Immature natural killer cell (primary cell): ENCODE data around the gene UGT1A3. TPM values are rescaled to one million over a fixed set of nuclear protein-coding genes. Genes with fewer than 3 reads are reported as not detected.

Experiments
- DNase-seq, 3 donors: peaks; one replicate each; pipeline ENCODE4 v3.0.0; 2022; ENCODE audit warnings: mixed read lengths in 1 of 3
- H3K27ac Mint-ChIP-seq, 6 donors: one replicate each; pipeline ENCODE4 v1.8.0; 2020; ENCODE audit warnings: mixed read lengths in 6 of 6, mild to moderate bottlenecking in 5 of 6, inconsistent platforms in 4 of 6, moderate library complexity in 3 of 6
- H3K27me3 Mint-ChIP-seq, 3 donors: one replicate each; pipeline ENCODE4 v1.8.0; 2020 to 2021; ENCODE audit warnings: low read depth in 3 of 3, mild to moderate bottlenecking in 3 of 3, mixed read lengths in 3 of 3, moderate library complexity in 3 of 3, inconsistent platforms in 1 of 3
- H3K36me3 Mint-ChIP-seq, 3 donors: one replicate each; pipeline ENCODE4 v1.8.0; 2020; ENCODE audit warnings: mixed read lengths in 3 of 3, inconsistent platforms in 2 of 3, mild to moderate bottlenecking in 2 of 3
- H3K4me1 Mint-ChIP-seq, 2 donors: one replicate each; pipeline ENCODE4 v1.8.0; 2020; ENCODE audit warnings: inconsistent platforms in 2 of 2, mild to moderate bottlenecking in 2 of 2, mixed read lengths in 2 of 2, moderate library complexity in 1 of 2
- H3K4me3 Mint-ChIP-seq, 5 donors: one replicate each; pipeline ENCODE4 v1.8.0; 2020; ENCODE audit warnings: mild to moderate bottlenecking in 5 of 5, mixed read lengths in 5 of 5, inconsistent platforms in 3 of 5, moderate library complexity in 3 of 5
- H3K9me3 Mint-ChIP-seq, 6 donors: one replicate each; pipeline ENCODE4 v1.8.0; 2020; ENCODE audit warnings: mild to moderate bottlenecking in 6 of 6, mixed read lengths in 6 of 6, inconsistent platforms in 4 of 6, moderate library complexity in 3 of 6
- polyA plus RNA-seq, 3 donors: library from polyadenylated mRNA; unstranded; fragments of 300-500 nt; fragmentation: Illumina TruSeq; gene quantifications; one replicate each; pipeline ENCODE4 v1.2.3, GENCODE V29; 2021

Gene UGT1A3
- not detected for polyA plus RNA-seq

DNA sequence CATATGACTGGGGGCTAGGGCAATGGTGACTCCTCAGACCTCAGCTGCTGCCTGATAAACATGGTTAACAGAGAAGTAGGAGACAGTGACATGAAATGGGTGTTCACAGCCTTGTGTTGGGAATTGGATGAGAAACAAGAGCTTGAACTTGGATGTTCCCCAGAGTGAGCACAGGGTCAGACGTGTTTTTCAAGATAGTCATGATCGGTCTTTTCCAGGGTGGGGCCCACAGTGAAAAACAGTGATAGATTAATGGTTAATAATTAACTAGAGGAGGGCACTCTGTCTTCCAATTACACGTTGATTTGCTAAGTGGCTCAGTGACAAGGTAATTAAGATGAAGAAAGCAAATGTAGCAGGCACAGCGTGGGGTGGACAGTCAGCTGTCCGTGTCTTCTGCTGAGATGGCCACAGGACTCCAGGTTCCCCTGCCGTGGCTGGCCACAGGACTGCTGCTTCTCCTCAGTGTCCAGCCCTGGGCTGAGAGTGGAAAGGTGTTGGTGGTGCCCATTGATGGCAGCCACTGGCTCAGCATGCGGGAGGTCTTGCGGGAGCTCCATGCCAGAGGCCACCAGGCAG, at the start of gene UGT1A3:
Gene UGT1A3, plus strand, starts transcription at position 320 of the 579 bp plus-strand sequence. Its CDS starts 85 bp downstream, at position 405.
- no peak for DNase-seq
- Mint-ChIP-seq H3K4me3 (no peak within 1 kb of the TSS), H3K9me3 (no peaks in the 10 kb centered on the region), H3K27ac (no peak within 1 kb of the TSS), H3K36me3 (no peaks in the 10 kb centered on the region), H3K4me1 (no peaks in the 10 kb centered on the region), H3K27me3 (peaks cover 2 to 15% (median 8%) of the 10 kb centered on the region in 3 donors)

DNA sequence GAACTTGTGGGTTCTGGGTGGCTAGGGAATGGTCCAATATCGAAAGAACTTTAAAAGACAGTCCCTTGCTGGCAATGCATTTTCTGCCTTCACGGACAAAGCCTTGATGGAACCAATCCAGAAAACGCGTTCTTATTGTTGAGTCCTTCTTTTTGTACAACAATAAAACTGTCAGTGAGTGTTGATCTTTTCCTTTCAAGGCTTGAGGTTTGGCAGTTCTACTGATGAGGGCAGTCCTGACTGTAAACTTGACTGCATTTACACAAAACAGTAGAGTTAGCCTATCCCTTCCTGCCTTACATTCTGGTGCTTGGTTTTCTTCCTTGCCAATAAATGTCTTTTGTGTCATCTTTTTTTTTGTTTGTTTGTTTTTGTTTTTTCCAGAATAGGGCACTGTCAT, 49.6 kb upstream of the UGT1A3 start:
- H3K9me3 Mint-ChIP-seq, result no peaks in the 10 kb centered on the region
- H3K4me3 Mint-ChIP-seq, result no peak overlapping the region
- H3K36me3 Mint-ChIP-seq, result no peaks in the 10 kb centered on the region
- no peak overlapping the region for H3K27ac Mint-ChIP-seq
- peaks cover 0 to 7% (median 5%) of the 10 kb centered on the region in 3 donors for H3K27me3 Mint-ChIP-seq
- DNase-seq, result no peak
- no peaks in the 10 kb centered on the region for H3K4me1 Mint-ChIP-seq

DNA sequence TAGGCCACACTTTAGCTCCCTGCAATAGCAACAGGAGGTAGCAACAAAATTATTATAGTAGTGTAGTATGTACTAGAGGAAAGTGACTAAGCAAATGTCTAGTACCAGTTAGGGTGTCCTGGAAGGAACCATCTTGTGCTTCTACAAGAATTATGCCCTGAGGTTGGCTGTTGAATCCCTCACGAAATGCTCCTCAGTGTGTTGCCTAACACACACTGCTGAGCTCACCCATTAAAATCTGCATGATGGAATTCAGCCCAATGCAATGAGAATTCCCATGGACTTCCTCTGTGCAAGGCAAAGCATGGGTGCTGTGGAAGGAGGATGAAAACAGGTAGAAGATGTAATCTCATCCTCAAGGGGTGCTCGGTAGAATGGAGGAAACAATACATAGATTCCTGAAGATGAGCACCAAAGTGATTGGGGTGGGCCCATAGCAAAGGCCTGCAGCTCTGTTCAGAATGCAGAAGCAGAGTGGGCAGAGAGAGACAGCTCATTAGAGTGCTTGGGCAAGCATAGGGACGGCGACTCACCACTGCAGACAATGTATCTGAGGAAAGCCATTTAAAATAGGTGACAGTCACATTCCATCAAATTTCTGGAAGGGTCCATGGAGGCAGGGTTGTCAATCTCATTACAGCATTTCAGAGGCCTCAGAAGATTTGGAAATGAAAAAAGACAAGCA, 48.3 kb upstream of the UGT1A3 start:
- no peak overlapping the region for H3K4me3 Mint-ChIP-seq
- DNase-seq, result no peak
- peaks cover 4 to 9% of the 10 kb centered on the region in 2 donors for H3K4me1 Mint-ChIP-seq
- H3K36me3 Mint-ChIP-seq, result no peaks in the 10 kb centered on the region
- H3K27ac Mint-ChIP-seq, result no peak overlapping the region
- peaks cover 0 to 9% (median 7%) of the 10 kb centered on the region in 3 donors for H3K27me3 Mint-ChIP-seq
- H3K9me3 Mint-ChIP-seq, result no peaks in the 10 kb centered on the region

DNA sequence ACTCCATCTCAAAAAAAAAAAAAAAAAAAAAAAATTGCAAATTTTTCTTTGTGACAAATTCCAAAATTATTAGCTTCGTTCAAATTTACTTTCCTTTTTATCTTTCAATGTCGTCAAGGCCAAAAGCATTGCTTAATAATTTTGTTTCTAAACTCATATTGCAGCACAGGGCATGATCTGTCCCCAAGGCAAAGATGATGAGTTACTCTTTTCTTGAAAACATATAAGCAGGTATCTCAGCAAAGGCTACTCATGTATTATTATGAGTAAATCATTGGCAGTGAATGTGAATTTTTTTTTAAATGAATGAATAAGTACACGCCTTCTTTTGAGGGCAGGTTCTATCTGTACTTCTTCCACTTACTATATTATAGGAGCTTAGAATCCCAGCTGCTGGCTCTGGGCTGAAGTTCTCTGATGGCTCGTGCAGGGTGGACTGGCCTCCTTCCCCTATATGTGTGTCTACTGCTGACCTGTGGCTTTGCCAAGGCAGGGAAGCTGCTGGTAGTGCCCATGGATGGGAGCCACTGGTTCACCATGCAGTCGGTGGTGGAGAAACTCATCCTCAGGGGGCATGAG, 47.2 kb upstream of the UGT1A3 start, which contains the start of gene UGT1A7:
Gene UGT1A7, plus strand, starts transcription at position 381 of the 579 bp plus-strand sequence. Its CDS starts 37 bp downstream, at position 418.
- no peak for DNase-seq
- no peak within 1 kb of the TSS for H3K4me3 Mint-ChIP-seq
- H3K36me3 Mint-ChIP-seq, result peaks cover 0 to 2% (median 0%) of the 10 kb centered on the region in 3 donors
- H3K4me1 Mint-ChIP-seq, result peaks cover 4 to 11% of the 10 kb centered on the region in 2 donors
- no peak within 1 kb of the TSS for H3K27ac Mint-ChIP-seq
- H3K9me3 Mint-ChIP-seq, result no peaks in the 10 kb centered on the region
- peaks cover 0 to 12% (median 7%) of the 10 kb centered on the region in 3 donors for H3K27me3 Mint-ChIP-seq

DNA sequence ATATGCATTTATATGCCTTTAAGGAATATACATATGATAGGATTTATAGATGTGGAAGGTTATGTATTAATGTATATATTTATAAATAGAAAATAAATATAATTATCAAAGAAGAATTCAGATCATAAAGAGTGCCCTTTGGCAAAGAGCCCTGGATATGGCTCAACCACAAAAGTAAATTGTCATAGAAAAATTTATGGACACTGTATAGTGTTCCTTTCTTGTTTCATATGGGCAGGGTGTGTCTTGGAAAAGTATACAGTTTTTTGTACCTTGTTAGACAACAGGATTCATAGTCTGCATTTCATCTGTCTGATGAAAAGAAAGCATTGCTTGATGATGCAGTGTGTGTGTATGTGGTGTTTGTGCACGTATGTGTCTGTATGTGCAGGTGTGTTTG, 44.2 kb upstream of the UGT1A3 start:
- peaks cover 0 to 5% (median 0%) of the 10 kb centered on the region in 3 donors for H3K36me3 Mint-ChIP-seq
- H3K9me3 Mint-ChIP-seq, result no peaks in the 10 kb centered on the region
- no peak overlapping the region for H3K27ac Mint-ChIP-seq
- DNase-seq, result no peak
- H3K27me3 Mint-ChIP-seq, result peaks cover 0 to 9% (median 6%) of the 10 kb centered on the region in 3 donors
- no peak overlapping the region for H3K4me3 Mint-ChIP-seq
- H3K4me1 Mint-ChIP-seq, result peaks cover 4 to 11% of the 10 kb centered on the region in 2 donors

DNA sequence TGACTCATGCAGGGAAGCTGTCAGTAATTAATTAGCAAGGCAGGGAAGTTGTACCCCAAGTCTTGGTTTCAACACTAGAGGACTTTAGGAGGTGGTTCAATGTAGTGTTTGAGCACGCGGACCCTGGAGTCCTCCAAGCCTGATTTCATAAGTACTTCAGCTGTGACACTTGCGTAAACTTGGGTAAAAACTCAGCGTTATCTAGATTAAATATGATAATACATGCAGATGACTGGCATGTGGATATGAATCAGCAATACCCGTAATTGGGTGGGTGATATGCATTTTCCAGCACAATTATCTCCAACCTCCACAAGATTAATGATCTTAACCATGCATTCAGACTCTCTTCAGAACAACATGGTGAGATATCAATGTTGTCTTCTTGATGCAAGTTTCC, 41.9 kb upstream of the UGT1A3 start:
- H3K4me3 Mint-ChIP-seq, result no peak overlapping the region
- H3K27me3 Mint-ChIP-seq, result peaks cover 0 to 9% (median 2%) of the 10 kb centered on the region in 3 donors
- H3K9me3 Mint-ChIP-seq, result no peaks in the 10 kb centered on the region

DNA sequence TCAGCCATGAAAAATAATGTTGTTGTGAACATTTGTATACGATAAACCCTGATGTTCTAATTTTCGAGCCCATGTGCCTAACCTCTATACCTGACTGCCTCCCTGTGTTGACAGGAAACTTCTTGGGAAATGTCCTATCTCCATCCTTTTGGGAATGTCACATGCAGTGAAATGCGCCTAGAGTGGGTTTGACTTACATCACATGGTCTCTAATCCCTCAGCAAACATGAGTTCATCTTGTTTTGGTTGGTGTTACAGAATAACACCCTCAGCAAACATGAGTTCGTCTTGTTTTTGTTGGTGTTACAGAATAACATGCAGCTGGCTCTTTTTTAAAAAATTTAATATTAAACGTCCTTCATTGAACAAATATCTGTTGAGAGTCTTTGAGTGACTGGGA, 40.5 kb upstream of the UGT1A3 start:
- peaks cover 0 to 5% (median 0%) of the 10 kb centered on the region in 3 donors for H3K36me3 Mint-ChIP-seq
- H3K4me3 Mint-ChIP-seq, result no peak overlapping the region
- peaks cover 4 to 11% of the 10 kb centered on the region in 2 donors for H3K4me1 Mint-ChIP-seq
- no peak for DNase-seq
- H3K27me3 Mint-ChIP-seq, result peaks cover 0 to 15% (median 0%) of the 10 kb centered on the region in 3 donors
- H3K27ac Mint-ChIP-seq, result no peak overlapping the region
- no peaks in the 10 kb centered on the region for H3K9me3 Mint-ChIP-seq

More for the DNA sequence above, 41.9 kb upstream of the UGT1A3 start:
- DNase-seq, result no peak
- peaks cover 0 to 5% (median 0%) of the 10 kb centered on the region in 3 donors for H3K36me3 Mint-ChIP-seq
- no peak overlapping the region for H3K27ac Mint-ChIP-seq
- H3K4me1 Mint-ChIP-seq, result peaks cover 4 to 11% of the 10 kb centered on the region in 2 donors

DNA sequence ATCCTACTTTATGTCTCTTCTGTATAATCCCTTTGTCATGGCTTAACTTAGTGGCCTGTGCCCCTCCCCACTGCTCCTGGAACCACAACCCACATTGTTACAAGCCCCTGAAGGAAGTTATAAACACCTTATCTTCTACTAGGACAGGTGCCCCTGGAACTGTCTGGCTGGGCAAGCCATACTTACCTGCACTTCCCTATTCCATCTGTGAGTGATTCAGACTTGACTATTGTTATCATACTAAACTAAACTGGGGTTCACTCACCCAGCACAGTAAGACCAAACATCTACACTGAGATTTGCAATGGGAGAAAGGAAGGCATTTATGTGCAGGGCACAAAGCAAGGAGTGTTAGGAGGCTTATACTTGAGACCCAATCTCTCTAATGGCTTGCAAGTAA, 39.8 kb upstream of the UGT1A3 start:
- no peaks in the 10 kb centered on the region for H3K9me3 Mint-ChIP-seq
- H3K27ac Mint-ChIP-seq, result no peak overlapping the region
- no peak overlapping the region for H3K4me3 Mint-ChIP-seq
- H3K4me1 Mint-ChIP-seq, result peaks cover 4 to 11% of the 10 kb centered on the region in 2 donors
- DNase-seq, result no peak
- peaks cover 0 to 15% (median 0%) of the 10 kb centered on the region in 3 donors for H3K27me3 Mint-ChIP-seq
- H3K36me3 Mint-ChIP-seq, result peaks cover 0 to 5% (median 0%) of the 10 kb centered on the region in 3 donors

DNA sequence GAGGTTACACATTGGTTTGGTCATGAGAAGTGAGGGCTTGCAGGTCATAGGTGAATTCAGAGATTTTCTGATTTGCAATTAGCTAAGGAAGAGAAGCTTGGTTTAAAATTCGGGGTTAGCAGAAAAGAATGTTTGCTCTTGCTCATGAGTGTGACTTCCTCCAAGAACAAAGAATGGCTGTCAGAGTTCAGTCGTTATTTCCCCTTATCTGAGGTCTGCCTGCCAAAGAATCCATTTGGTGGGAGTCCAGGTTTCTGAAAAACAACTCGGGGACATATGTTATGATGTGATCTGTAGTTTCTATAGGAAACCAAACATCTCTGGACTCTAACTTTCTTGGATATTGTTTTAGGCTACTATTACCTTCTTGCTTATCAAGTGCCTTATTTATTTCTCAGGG, 39.3 kb upstream of the UGT1A3 start:
- H3K4me1 Mint-ChIP-seq, result peaks cover 4 to 11% of the 10 kb centered on the region in 2 donors
- no peaks in the 10 kb centered on the region for H3K9me3 Mint-ChIP-seq
- no peak overlapping the region for H3K4me3 Mint-ChIP-seq
- DNase-seq, result no peak
- H3K36me3 Mint-ChIP-seq, result peaks cover 0 to 5% (median 0%) of the 10 kb centered on the region in 3 donors
- peaks cover 0 to 15% (median 0%) of the 10 kb centered on the region in 3 donors for H3K27me3 Mint-ChIP-seq
- no peak overlapping the region for H3K27ac Mint-ChIP-seq

DNA sequence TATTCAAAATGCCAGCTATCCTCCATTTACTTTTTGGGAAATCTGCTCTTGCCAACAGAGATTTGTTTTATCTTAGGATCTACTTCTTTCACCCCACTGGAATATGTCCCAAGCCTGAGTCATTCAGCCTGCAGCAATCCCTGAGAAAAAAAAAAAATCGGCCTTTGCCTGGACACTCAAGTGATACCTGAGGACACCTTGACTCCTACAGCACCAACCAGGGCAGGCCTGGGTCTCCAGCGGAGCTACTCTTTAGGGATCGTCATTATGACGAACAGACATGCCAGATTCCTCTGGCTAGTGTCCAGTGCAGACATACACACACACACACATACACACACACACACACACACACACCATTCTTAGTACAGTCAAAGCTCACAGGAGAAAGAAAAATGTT, 38.4 kb upstream of the UGT1A3 start:
- H3K4me3 Mint-ChIP-seq, result no peak overlapping the region
- peaks cover 0 to 12% (median 1%) of the 10 kb centered on the region in 3 donors for H3K27me3 Mint-ChIP-seq
- H3K4me1 Mint-ChIP-seq, result peaks cover 0 to 2% of the 10 kb centered on the region in 2 donors
- no peak overlapping the region for H3K27ac Mint-ChIP-seq
- no peak for DNase-seq
- H3K9me3 Mint-ChIP-seq, result no peaks in the 10 kb centered on the region
- peaks cover 0 to 5% (median 0%) of the 10 kb centered on the region in 3 donors for H3K36me3 Mint-ChIP-seq

DNA sequence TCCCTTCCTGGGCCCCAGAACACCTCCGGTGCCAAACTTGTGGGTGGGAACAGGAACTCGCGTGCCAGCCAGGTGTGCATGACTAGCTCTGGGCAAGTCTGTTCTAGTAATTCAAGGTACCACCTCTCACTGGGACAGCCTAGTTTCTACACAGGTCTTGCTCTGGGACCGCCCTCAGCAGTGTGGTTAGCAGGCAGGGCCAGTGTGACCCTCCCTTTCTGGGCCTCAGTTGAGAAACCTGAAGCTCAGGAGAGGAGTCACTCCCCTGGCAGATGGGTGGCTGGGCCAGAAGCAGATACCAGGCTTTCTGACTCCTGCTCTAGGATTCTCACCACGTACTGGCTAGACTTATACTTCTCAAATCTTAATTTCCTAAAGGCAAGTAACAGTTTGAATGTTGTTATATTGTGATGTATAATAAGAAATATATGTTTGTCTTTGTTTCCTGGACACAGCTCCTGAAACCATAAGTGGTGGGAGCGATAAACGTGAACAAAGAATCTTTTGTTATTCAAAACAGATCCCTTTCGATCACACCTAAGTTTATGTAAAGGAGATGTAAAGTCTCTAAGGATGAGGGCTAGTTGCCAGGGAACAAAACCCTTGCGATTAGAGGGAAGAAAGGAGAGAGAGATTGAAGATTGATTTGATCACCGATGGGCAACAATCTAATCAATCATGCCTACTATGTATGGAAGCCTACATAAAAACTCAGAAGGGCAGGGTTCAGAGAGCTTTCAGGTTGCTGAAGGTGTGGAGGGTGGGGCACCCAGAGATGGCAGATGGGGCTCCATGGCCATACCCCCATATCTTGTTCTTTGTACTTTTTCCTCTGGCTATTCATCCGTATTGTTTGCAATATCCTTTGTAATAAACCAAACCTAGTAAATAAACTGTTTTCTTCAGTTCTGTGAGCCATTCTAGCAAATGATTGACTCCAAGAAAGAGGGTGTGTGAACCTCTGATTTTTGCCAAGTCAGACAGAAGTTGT, 37.1 kb upstream of the UGT1A3 start:
- Mint-ChIP-seq H3K36me3 (peaks cover 0 to 1% (median 0%) of the 10 kb centered on the region in 3 donors), H3K9me3 (no peaks in the 10 kb centered on the region), H3K27me3 (peaks cover 1 to 12% (median 1%) of the 10 kb centered on the region in 3 donors), H3K4me3 (no peak overlapping the region), H3K4me1 (no peaks in the 10 kb centered on the region), H3K27ac (no peak overlapping the region)
- DNase-seq, result no peak

DNA sequence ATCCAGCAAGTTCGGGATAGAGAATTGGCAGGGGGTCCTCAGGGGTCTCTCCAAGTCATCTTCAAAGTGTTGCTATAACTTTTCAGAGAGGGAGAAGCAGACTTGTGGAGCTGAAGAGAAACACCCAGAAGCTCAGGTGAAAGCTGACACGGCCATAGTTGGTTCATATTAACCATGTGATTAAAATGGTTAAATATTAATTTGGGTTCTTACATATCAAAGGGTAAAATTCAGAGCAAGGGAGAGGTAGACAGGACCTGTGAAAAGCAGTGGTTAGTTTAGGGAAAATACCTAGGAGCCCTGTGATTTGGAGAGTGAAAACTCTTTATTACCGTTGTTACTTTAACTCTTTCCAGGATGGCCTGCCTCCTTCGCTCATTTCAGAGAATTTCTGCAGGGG, 36.2 kb upstream of the UGT1A3 start, which contains the start of gene UGT1A6:
Gene UGT1A6, plus strand, starts transcription at position 243 of the 400 bp plus-strand sequence. Its CDS starts 115 bp downstream, at position 358.
- no peaks in the 10 kb centered on the region for H3K9me3 Mint-ChIP-seq
- no peaks in the 10 kb centered on the region for H3K36me3 Mint-ChIP-seq
- H3K27ac Mint-ChIP-seq, result no peak within 1 kb of the TSS
- no peaks in the 10 kb centered on the region for H3K4me1 Mint-ChIP-seq
- H3K27me3 Mint-ChIP-seq, result peaks cover 1 to 14% (median 1%) of the 10 kb centered on the region in 3 donors
- no peak for DNase-seq
- no peak within 1 kb of the TSS for H3K4me3 Mint-ChIP-seq

DNA sequence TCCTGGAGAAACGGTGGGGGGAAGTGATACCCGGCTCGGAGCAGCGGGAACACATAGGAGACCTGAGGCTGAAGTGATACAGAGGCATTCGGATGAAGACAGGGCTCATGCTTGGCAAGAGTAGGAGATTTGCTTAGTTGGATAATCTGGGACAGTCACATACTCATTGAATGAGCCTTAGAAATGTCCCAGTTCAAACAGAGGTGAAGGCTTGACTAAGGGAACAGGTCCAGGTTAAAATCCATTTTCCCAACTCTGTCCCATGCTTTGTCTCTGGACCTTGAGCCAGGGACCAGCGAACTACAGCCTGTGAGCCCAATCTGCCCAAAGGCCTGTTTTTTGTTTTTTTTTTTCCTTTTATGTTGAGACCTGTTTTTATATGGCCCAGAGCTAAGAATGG, 34.9 kb upstream of the UGT1A3 start:
- DNase-seq, result no peak
- no peaks in the 10 kb centered on the region for H3K36me3 Mint-ChIP-seq
- H3K4me1 Mint-ChIP-seq, result no peaks in the 10 kb centered on the region
- no peak overlapping the region for H3K4me3 Mint-ChIP-seq
- no peak overlapping the region for H3K27ac Mint-ChIP-seq
- no peaks in the 10 kb centered on the region for H3K9me3 Mint-ChIP-seq
- peaks cover 1 to 14% (median 1%) of the 10 kb centered on the region in 3 donors for H3K27me3 Mint-ChIP-seq
